GM12873 (cell line): ENCODE results near the gene LPAR4.

Experiments used
- CTCF ChIP-seq: IDR thresholded peaks from 2 replicates; pipeline ENCODE4 v1.5.1; 2012; ENCODE audit warnings: low read depth, mild to moderate bottlenecking, moderate library complexity, low read length, control low read depth; ENCODE audit not compliant: insufficient read depth; ENCODE audit errors: missing control alignments

Gene LPAR4

GRCh38 chrX:78747489-78747888, at the start of gene LPAR4:
LPAR4 (plus strand) TSS chrX:78747720; CDS start chrX:78754870, 7,150 bp downstream.
- TF ChIP-seq CTCF: no peak

GRCh38 chrX:78706071-78706470, 41.4 kb upstream of the LPAR4 start:
- TF ChIP-seq CTCF: no peak

- TF ChIP-seq CTCF: peak; percentile 63
Observed at GRCh38 chrX:78708262-78708661, 39.3 kb upstream of the LPAR4 start.

GRCh38 chrX:78708816-78709215, 38.7 kb upstream of the LPAR4 start:
- no peak for TF ChIP-seq CTCF

- no peak for TF ChIP-seq CTCF
Observed at GRCh38 chrX:78710171-78710570, 37.3 kb upstream of the LPAR4 start.

GRCh38 chrX:78712336-78712735, 35.2 kb upstream of the LPAR4 start:
- no peak for TF ChIP-seq CTCF

GRCh38 chrX:78725287-78725686, 22.2 kb upstream of the LPAR4 start:
- no peak for TF ChIP-seq CTCF
